Transverse colon (tissue), 4 donors: ENCODE results near the gene HOXB6. TPM values are rescaled to one million over a fixed set of nuclear protein-coding genes. Genes with fewer than 3 reads are reported as not detected.
A peak's percentile ranks its signal among the peaks of the same experiment; 100 is the strongest.

Experiments
- DNase-seq: peaks from one replicate; pipeline ENCODE4 v3.0.0-alpha.2; 2019
- H3K27ac ChIP-seq, 4 donors: fragments of 200-600 bp; sonication (generic); 2 replicates each; pipeline ENCODE4 v1.5.1; 2016 to 2018; ENCODE audit warnings: inconsistent platforms in 4 of 4
- H3K27me3 ChIP-seq: fragments of 200-600 bp; sonication (generic); 2 replicates; pipeline ENCODE4 v1.5.1; 2017; ENCODE audit warnings: inconsistent platforms
- H3K36me3 ChIP-seq, 4 donors: fragments of 200-600 bp; sonication (generic); 2 replicates each; pipeline ENCODE4 v1.5.1; 2017 to 2019; ENCODE audit warnings: inconsistent platforms in 4 of 4
- H3K4me1 ChIP-seq, 4 donors: fragments of 200-600 bp; sonication (generic); 2 replicates each; pipeline ENCODE4 v1.5.1; 2017 to 2020; ENCODE audit warnings: inconsistent platforms in 4 of 4
- H3K4me3 ChIP-seq, 4 donors: fragments of 200-600 bp; sonication (generic); 1 replicate in 1 of 4; 2 replicates in 3 of 4; pipeline versions ENCODE4 v1.5.1 to v1.6.1; 2017 to 2019; ENCODE audit warnings: inconsistent platforms in 4 of 4
- H3K9me3 ChIP-seq, 2 donors: fragments of 200-600 bp; sonication (generic); 2 replicates each; pipeline ENCODE4 v1.5.1; 2017 to 2019; ENCODE audit warnings: inconsistent platforms in 2 of 2
- CTCF ChIP-seq, 5 experiments: fragments of 200-600 bp in 3 of 5; fragments of 450-650 bp in 2 of 5; sonication (generic) in 3 of 5; IDR thresholded peaks; 1 replicate in 2 of 5; 2 replicates in 3 of 5; pipeline ENCODE4 v1.5.1; 2016 to 2017; ENCODE audit warnings: antibody characterized with exemption in 5 of 5, inconsistent platforms in 3 of 5, mild to moderate bottlenecking in 2 of 5, moderate library complexity in 1 of 5
- EP300 ChIP-seq: sonication (generic); formaldehyde crosslinking; IDR thresholded peaks from one replicate; pipeline ENCODE4 v1.6.1; 2017; ENCODE audit warnings: antibody characterized with exemption, low read depth
- POLR2A ChIP-seq: fragments of 450-650 bp; IDR thresholded peaks from one replicate; pipeline ENCODE4 v1.6.1; 2016; ENCODE audit warnings: antibody characterized with exemption, mild to moderate bottlenecking, moderate library complexity
- POLR2AphosphoS5 ChIP-seq, 3 donors: sonication (generic); formaldehyde crosslinking; IDR thresholded peaks; one replicate each; pipeline ENCODE4 v1.6.1; 2016; ENCODE audit warnings: antibody characterized with exemption in 3 of 3
- WGBS, 2 donors: methylation state at CpG; one replicate each; pipeline ENCODE4 v1.1.5; 2018; ENCODE audit warnings: low coverage in 1 of 2; 5-methylcytosine and 5-hydroxymethylcytosine counted together
- in situ Hi-C, 4 donors: fragments of 200-750 bp; cut with MboI; loops; one replicate each; pipeline versions ENCODE4 v1.15.0 to v1.15.1; 2017; ENCODE audit warnings: low sequenced_read_pairs in 3 of 4, low pct_ligation_motif_present in 1 of 4, low pct_unique_long_range_greater_than_20kb in 1 of 4
- intact Hi-C: fragments of 100-400 bp; cut with DNase I; formaldehyde crosslinking; loops from one replicate; pipeline ENCODE4 v1.15.1; 2023; ENCODE audit warnings: low total_unique reads
- total RNA-seq, 4 donors: library from RNA; depleted of rRNA; stranded (reverse); fragments of >200 nt; gene quantifications; one replicate each; pipeline ENCODE4 v1.1.0, GENCODE V29; 2016

Gene HOXB6
- total RNA-seq, 4 donors from 2014 or later = 42.7 to 78.4 (median 62.5) TPM

- peaks cover 21 to 82% (median 42%) of the 10 kb centered on the region in 4 donors for H3K4me1 ChIP-seq
- TF ChIP-seq CTCF (IDR thresholded peaks at IDR 0.05) (peak in 2 of 5 experiments; percentile 4 to 13), EP300 (no peak)
- no peak for DNase-seq
- H3K4me3 ChIP-seq = peak overlapping the region in 1 of 4 donors; percentile 3
- in situ Hi-C loops (no loop called here), intact Hi-C loops (no loop called here)
- H3K36me3 ChIP-seq = no peaks in the 10 kb centered on the region
- H3K9me3 ChIP-seq = no peaks in the 10 kb centered on the region
- 87 to 89% methylated on average over 14 to 70 of the region's 70 CpGs for WGBS, 2 donors
- H3K27me3 ChIP-seq = no peaks in the 10 kb centered on the region
- peak overlapping the region; percentile 89 to 95 (median 94) for H3K27ac ChIP-seq
Measured at GRCh38 chr17:48550502-48551213, 54.1 kb downstream of the HOXB6 start.

GRCh38 chr17:48549914-48550501 is 54.8 kb downstream of the HOXB6 start:
- TF ChIP-seq CTCF (IDR thresholded peaks at IDR 0.05) (no peak), POLR2AphosphoS5 (IDR thresholded peaks at IDR 0.05) (no peak), EP300 (no peak), POLR2A (no peak)
- no peaks in the 10 kb centered on the region for H3K9me3 ChIP-seq
- DNase-seq = no peak
- H3K27ac ChIP-seq = peak overlapping the region; percentile 89 to 95 (median 94)
- peaks cover 28 to 82% (median 43%) of the 10 kb centered on the region in 4 donors for H3K4me1 ChIP-seq
- 76 to 87% methylated on average over 6 to 18 of the region's 18 CpGs for WGBS, 2 donors
- no peaks in the 10 kb centered on the region for H3K36me3 ChIP-seq
- intact Hi-C loops = no loop called here
- no peaks in the 10 kb centered on the region for H3K27me3 ChIP-seq
- H3K4me3 ChIP-seq = no peak overlapping the region
- in situ Hi-C loops = no loop called here

- H3K4me1 ChIP-seq = peaks cover 29 to 82% (median 44%) of the 10 kb centered on the region in 4 donors
- no peaks in the 10 kb centered on the region for H3K36me3 ChIP-seq
- intact Hi-C loops = no loop called here
- H3K9me3 ChIP-seq = no peaks in the 10 kb centered on the region
- H3K4me3 ChIP-seq = no peak overlapping the region
- H3K27ac ChIP-seq = peak overlapping the region; percentile 89 to 95 (median 94)
- TF ChIP-seq POLR2A (no peak), POLR2AphosphoS5 (IDR thresholded peaks at IDR 0.05) (no peak), CTCF (IDR thresholded peaks at IDR 0.05) (no peak), EP300 (no peak)
- WGBS, 2 donors = 59 to 64% methylated on average over 2 to 3 of the region's 3 CpGs
- in situ Hi-C loops = no loop called here
- H3K27me3 ChIP-seq = no peaks in the 10 kb centered on the region
- no peak for DNase-seq
Measured at GRCh38 chr17:48549281-48549630, 55.5 kb downstream of the HOXB6 start.

GRCh38 chr17:48548523-48549280 is 56.1 kb downstream of the HOXB6 start:
- 66 to 73% methylated on average over 6 of the region's 6 CpGs for WGBS, 2 donors
- no peaks in the 10 kb centered on the region for H3K9me3 ChIP-seq
- no peaks in the 10 kb centered on the region for H3K27me3 ChIP-seq
- H3K4me3 ChIP-seq = no peak overlapping the region
- TF ChIP-seq POLR2AphosphoS5 (IDR thresholded peaks at IDR 0.05) (no peak), EP300 (no peak), CTCF (IDR thresholded peaks at IDR 0.05) (no peak), POLR2A (no peak)
- intact Hi-C loops (no loop called here), in situ Hi-C loops (no loop called here)
- peak overlapping the region; percentile 89 to 95 (median 94) for H3K27ac ChIP-seq
- H3K36me3 ChIP-seq = no peaks in the 10 kb centered on the region
- no peak for DNase-seq
- H3K4me1 ChIP-seq = peaks cover 26 to 83% (median 43%) of the 10 kb centered on the region in 4 donors
